ENCODE data around the gene ZFAND6.

GRCh38 chr15:80100247-80100646, 40.8 kb downstream of the ZFAND6 start:
- TF ChIP-seq CTCF (IDR thresholded peaks at IDR 0.05; ENCODE audit: low read depth, low read length, poor library complexity, severe bottlenecking) (no peak), EZH2phosphoT487 (IDR thresholded peaks at IDR 0.05; ENCODE audit: borderline replicate concordance, low read length) (no peak)
